Stimulated activated CD8-positive, alpha-beta memory T cell treated with anti-CD3 and anti-CD28 coated beads, Interleukin-4, amount 100 ng/mL, for 4 hours (primary cell): ENCODE measurements around the gene SLC10A7.

ENCODE experiments used
- DNase-seq, 2 donors: peaks; one replicate each; pipeline ENCODE4 v3.0.0-alpha.2; 2020; ENCODE audit warnings: low read depth in 2 of 2, low spot score in 1 of 2

The SLC10A7 gene

GRCh38 chr4:146222313-146222712 lies 299.4 kb downstream of the SLC10A7 start:
- no peak for DNase-seq

DNA sequence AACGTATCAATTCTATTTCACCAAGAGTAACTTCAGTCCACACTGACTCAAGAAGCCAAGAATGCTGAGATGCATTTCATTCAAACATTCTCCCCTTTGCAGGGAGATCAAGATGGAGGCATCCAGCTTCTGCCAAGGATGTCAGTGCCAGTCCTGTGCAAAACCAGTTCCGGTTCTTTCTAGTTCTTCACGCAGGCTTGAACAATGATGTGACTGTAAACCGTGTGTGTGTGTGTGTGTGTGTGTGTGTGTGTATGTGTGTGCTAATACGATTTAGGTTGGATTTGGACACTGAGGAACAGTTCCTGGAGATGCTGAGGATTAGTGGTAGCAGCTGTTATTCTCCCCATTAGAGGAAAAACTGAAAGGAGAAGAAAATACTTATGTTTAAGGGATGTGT lies 307.5 kb downstream of the SLC10A7 start, which contains the start of gene REELD1:
TSS of gene REELD1 (plus strand) at position 301 of the 400 bp plus-strand sequence. CDS start 2,415 bp downstream, outside the sequence.
- DNase-seq, result no peak

- DNase-seq, result no peak
These were observed 309.0 kb downstream of the SLC10A7 start for GRCh38 chr4:146212781-146213180.

DNA sequence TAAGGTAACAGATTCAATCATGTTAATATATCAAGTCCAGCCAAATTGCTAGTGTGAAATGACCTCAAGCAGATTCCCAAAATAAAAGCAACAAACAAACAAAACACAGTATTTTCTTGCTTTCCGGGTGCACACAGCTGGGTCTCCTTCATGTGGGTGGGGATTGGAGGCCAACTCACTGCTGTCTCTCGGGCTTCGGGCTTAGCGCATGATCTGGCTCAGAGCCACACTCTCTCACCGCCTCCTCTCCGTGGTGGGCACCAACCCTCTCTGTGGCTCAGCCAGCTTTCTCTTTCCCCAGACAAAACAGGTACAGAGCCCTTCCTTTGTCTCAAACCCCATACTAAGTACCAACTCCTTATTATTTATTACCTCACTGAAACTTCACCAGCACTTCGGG lies 310.3 kb downstream of the SLC10A7 start:
- no peak for DNase-seq

- no peak for DNase-seq
These were observed 310.9 kb downstream of the SLC10A7 start for GRCh38 chr4:146210890-146211289.

- DNase-seq, result no peak
These were observed 314.3 kb downstream of the SLC10A7 start for GRCh38 chr4:146207410-146207809.
